ENCODE measurements around the gene C19orf81.
"Not testable (repeated sequence)": the region's sequence is repeated elsewhere in the genome, so short reads cannot be mapped to it uniquely, and the experiment has no call there.

The C19orf81 gene

GRCh38 chr19:50607388-50607787 lies 41.9 kb upstream of the C19orf81 start:
- DNase-seq (ENCODE audit: low read depth, low spot score), result no peak
- H3K4me3 ChIP-seq (ENCODE audit: low read depth, low read length), result no peak overlapping the region
- in situ Hi-C loops (cut with HindIII; ENCODE audit: low sequenced_read_pairs), result no loop called here
- TF ChIP-seq CTCF (IDR thresholded peaks at IDR 0.05; ENCODE audit: low read depth, low read length), result no peak

- in situ Hi-C loops (cut with HindIII; ENCODE audit: low sequenced_read_pairs), result no loop called here
- TF ChIP-seq CTCF (IDR thresholded peaks at IDR 0.05; ENCODE audit: low read depth, low read length), result peak; percentile 38
- no peak overlapping the region for H3K4me3 ChIP-seq (ENCODE audit: low read depth, low read length)
- peak; percentile 24 for DNase-seq (ENCODE audit: low read depth, low spot score)
Observed at GRCh38 chr19:50607874-50608785, 41.1 kb upstream of the C19orf81 start.

GRCh38 chr19:50612504-50613404 lies 36.5 kb upstream of the C19orf81 start:
- DNase-seq (ENCODE audit: low read depth, low spot score); in situ Hi-C loops (cut with HindIII; ENCODE audit: low sequenced_read_pairs); H3K4me3 ChIP-seq (ENCODE audit: low read depth, low read length): not testable (repeated sequence)

- DNase-seq (ENCODE audit: low read depth, low spot score); in situ Hi-C loops (cut with HindIII; ENCODE audit: low sequenced_read_pairs); H3K4me3 ChIP-seq (ENCODE audit: low read depth, low read length): not testable (repeated sequence)
Observed at GRCh38 chr19:50618379-50618778, 30.9 kb upstream of the C19orf81 start.

- DNase-seq (ENCODE audit: low read depth, low spot score); H3K4me3 ChIP-seq (ENCODE audit: low read depth, low read length); in situ Hi-C loops (cut with HindIII; ENCODE audit: low sequenced_read_pairs): not testable (repeated sequence)
Observed at GRCh38 chr19:50619184-50619583, 30.1 kb upstream of the C19orf81 start.

GRCh38 chr19:50620394-50620906 lies 28.8 kb upstream of the C19orf81 start:
- in situ Hi-C loops (cut with HindIII; ENCODE audit: low sequenced_read_pairs); DNase-seq (ENCODE audit: low read depth, low spot score); H3K4me3 ChIP-seq (ENCODE audit: low read depth, low read length): not testable (repeated sequence)

- H3K4me3 ChIP-seq (ENCODE audit: low read depth, low read length), result no peak overlapping the region
- TF ChIP-seq CTCF (IDR thresholded peaks at IDR 0.05; ENCODE audit: low read depth, low read length), result no peak
- in situ Hi-C loops (cut with HindIII; ENCODE audit: low sequenced_read_pairs), result no loop called here
- DNase-seq (ENCODE audit: low read depth, low spot score), result no peak
Observed at GRCh38 chr19:50624949-50625600, 24.2 kb upstream of the C19orf81 start.

GRCh38 chr19:50626011-50626410 lies 23.2 kb upstream of the C19orf81 start:
- in situ Hi-C loops (cut with HindIII; ENCODE audit: low sequenced_read_pairs), result no loop called here
- TF ChIP-seq CTCF (IDR thresholded peaks at IDR 0.05; ENCODE audit: low read depth, low read length), result no peak

More at GRCh38 chr19:50626011-50626410, 23.2 kb upstream of the C19orf81 start:
- no peak for DNase-seq (ENCODE audit: low read depth, low spot score)
- no peak overlapping the region for H3K4me3 ChIP-seq (ENCODE audit: low read depth, low read length)
